HG03196 (cell line): Measurements from ENCODE around the gene RBMS3.
"Not testable (repeated sequence)": the region's sequence is repeated elsewhere in the genome, so short reads cannot be mapped to it uniquely, and the experiment has no call there.

Experiments
- ATAC-seq: cut with Tn5 transposase; IDR thresholded peaks from one replicate; pipeline ENCODE4 v1.9.1; 2021; ENCODE audit not compliant: unreplicated experiment

The RBMS3 gene

DNA sequence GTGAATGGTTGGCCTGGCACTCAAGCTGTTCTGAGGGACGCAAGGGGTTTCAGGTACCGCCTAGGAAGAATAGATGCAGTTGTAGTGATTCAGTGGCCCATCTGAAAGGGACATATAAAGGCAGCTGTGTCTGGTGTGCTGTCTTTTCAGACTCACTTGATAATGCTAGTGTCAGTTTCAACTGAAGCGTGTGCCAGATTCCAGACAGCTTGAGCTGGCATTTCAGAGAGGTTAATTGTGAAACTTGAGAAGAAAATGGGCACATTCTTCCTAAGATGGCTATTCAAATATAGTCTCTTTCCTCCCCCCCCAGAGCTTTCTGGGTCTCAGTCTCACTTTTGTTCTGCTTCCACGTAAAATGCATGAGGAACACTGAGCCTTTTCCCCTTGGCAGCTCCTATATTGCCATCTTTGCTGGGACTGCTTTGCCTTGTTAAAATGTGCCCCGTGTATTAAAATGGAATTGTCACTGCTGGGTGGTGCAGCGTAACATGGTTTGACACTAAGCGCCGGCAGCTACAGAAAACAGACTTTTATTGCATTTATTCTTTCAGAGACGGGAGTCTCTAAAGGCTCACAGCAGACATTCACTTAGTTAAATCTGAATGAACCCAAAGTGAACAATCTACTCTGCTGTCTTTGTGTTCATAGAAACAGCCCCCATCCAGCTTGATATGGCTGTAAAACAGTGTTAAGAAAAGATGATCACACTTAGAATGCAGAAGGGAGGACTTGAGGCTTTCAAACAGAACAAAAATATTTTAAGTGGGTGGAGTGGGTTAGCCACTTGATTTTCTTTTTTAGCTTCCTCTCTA lies 478.7 kb downstream of the RBMS3 start:
- no peak for ATAC-seq

DNA sequence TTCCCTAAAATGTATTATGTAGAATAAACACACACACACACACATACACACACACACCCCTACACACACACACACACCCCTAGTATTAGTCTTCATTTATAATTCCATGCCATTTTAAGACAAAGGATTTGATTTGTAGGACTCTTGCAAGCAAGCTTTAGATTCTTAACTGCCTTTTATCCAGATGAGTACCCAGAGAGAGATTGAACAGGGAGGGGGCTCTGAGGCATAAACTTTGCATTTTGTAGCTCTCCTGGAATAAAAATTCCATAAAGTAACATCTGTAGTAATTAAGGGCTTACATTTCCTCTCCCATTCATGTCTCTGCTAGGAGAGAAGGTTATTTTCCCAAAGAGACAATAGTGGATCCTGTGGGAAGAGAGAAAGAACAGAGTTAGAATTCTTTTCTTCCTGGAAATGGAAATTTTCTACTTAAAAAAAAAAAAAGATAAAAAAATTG lies 479.4 kb downstream of the RBMS3 start:
- no peak for ATAC-seq

DNA sequence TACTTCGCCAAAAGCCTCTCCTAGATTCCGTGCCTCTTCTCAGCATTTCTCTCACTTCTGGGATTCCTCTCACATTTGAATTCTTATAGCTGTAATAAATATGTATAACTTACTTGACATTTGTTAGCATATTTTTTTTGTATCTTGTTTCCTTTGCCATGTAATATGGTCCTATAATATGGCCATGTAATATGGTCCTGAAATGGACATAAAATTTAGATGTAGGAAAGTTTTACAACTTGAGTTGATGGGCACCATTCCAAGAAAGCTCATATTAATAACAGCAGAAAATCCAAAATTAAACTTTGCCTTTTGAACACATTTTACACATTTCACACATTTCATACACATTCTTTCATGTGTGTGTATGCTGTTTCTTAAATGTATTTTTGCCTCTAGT lies 480.6 kb downstream of the RBMS3 start:
- ATAC-seq: no peak

DNA sequence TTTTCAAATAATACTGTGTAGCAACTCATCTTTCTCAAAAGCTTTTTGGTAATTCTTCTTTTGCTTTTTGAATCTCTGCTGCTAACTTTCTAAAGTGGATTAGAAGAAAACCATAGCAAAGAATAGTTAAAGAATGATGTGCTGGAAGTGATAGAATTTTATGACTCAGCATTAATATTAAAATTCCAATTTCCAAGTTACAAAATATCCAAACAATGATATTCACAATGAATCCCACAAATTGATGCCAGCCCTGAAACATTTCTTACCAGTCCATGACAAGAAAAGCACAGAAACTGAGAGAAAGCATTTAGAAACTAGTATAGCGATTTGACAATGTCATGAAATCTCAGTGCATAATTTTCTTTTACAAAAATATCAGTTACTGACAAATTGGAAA lies 482.2 kb downstream of the RBMS3 start:
- ATAC-seq: no peak

DNA sequence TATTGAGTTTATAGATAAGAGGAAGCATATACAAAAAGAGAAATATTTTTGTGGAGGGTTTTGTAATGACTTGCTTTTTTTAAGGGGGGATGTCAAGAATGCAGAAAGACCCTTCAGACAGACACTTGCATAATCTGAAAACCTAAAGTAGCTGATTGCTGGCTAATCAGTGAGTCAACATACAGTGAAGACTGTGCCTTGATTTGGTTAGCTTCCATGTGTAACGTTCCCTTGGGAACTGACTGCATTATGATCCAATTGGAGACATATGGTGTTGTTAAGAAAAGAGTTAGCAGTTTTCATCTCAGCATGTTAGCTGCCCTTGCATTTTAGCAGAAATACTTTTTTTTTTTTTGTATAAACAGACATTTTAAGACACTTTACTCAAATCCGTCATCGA lies 483.2 kb downstream of the RBMS3 start:
- no peak for ATAC-seq

DNA sequence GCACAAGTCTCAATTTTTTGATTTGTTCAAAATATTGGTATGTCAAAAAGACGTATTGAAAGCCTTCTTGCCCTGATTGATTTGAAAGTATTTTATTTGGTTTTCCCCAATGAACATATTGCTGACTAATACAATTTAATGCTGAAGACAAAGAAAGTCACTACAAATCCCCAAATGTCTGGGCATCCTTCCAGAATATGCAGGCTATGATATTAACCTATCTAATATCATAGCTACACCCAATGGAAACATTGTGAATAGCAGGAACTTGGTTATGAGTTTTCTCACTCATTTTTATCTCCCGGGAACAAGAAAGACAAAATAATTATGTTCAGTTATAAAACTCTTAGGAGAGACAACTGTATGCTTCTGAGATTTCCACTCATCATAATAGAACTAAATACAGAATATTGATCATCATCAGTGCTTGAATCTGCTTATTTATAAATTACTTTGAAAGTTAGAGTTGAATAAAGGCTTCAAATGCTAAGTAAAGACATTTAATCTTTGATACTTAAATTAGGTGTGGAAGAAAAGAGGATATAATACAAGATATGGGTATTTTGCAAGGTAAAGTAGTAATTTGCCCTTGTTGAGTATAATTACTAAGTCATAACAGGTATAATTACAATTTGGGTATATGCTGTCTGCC lies 483.9 kb downstream of the RBMS3 start:
- no peak for ATAC-seq

DNA sequence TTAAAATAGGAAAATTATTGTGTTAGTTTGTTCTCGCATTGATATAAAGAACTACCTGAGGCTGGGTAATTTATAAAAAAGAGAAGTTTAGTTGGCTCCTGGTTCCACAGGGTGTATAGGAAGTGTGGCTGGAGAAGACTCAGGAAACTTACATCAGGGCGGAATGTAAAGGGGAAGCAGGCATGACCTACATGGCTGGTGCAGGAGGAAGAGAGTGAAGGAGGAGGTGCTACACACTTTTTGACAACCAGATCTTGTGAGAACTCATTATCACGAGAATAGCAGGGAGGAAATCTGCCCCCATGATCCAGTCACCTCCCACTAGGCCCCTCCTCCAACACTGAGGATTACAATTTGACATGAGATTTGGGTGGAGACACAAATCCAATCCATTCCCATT lies 490.7 kb downstream of the RBMS3 start:
- no peak for ATAC-seq

DNA sequence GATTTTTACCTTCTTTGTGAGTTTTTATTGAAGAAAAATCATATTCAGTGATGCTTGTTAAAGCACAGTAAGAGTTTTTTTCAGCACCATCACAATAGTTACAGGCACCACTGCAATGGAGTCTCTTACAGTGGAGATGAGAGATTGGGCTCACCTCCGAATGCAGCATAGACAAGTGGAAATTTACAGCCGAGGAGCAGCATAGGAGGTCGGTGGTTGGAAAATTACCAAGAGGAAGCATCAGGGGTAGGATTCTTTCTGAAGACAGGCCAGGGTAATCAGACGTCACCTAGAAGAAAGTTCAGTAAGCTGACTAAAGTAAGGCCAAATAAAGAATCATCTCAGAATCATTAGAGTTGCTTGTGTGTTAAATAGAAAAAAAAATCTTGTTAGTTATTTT lies 491.6 kb downstream of the RBMS3 start:
- no peak for ATAC-seq

DNA sequence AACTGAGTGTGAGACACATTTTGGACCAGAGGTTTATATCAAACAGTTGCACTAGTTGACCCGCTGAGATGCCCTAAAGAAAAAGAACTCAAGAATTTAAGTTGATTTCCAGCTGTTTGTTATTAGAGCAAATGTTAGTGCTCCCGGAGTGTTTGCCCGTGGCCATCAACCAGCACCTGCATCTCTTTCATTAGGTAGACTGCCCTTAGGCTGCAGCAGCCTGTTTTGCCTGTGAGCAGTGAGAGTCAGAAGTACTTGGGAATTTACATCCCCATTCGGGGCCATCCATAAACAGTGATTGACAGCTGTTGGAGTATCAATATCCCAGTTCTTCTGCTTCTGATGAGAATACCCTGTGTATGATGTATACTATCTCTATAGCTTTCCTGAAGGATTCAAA lies 492.6 kb downstream of the RBMS3 start:
- ATAC-seq: no peak

DNA sequence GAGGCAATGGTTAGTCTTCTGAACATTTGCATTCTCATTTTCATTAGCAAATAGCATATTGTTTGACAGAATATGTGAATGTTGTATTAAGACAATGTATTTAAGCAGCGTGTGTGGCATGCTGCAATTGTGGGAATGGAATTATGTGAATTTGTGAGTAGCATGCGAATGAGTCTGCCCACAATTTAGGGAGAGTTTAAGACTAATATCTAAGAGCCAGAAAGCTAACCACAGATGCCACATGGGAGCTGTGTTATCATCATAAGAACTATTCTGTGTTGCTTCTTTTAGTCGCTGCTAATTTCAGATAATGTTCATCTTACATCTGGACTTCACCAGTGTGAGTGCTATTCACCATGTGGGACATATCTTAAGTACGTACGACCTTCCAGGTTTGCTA lies 494.5 kb downstream of the RBMS3 start:
- no peak for ATAC-seq

DNA sequence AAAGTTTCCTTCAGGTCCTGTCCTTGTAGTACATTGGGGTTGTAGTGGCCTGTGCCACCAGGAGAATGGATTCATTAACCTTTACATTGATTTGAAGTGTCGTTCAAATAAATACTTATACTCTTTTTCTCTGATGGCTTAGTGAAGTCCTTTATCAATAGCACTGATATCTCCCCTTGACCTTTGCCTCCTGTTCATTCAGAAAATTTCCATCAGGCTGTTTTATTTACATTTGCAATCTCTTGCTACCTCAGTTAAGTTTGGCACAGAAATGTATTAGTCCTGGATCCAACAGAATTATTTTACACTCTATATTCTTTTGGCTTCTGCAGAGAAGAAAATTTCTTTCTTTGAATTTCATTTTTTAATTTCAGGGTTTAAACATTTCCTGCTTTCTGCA lies 497.0 kb downstream of the RBMS3 start:
- no peak for ATAC-seq

DNA sequence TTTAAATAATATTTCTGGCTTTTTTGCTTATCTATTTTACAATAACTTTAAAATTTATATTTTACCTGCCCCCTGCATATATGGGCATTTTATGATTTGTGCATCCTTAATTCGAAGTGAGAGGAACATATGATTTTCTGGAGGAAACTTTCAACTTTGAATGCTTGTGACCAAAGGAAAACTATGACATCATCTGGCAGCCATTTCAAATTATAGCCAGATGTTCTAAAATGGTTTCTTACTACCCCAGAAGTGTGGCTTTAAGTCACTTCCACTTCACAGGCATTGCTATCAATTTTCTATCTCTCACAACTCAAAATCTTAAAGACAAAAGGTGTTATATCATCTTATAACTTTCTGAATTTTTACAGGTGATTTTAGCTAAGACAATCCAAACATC lies 508.8 kb downstream of the RBMS3 start:
- ATAC-seq: no peak

DNA sequence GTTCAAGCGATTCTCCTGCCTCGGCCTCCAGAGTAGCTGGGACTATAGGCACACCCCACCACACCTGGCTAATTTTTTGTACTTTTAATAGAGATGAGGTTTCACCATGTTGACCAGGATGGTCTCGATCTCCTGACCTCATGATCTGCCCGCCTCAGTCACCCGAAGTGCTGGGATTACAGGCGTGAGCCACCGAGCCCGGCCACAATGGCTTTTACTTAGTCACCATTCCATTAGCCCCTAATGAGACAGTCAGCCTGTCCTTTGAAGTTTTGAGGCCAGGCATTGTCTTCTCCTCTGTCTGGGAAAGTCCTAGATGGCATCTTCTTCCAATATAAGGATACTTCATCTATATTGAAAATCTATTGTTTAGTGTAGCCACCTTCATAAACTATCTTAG lies 515.9 kb downstream of the RBMS3 start:
- no peak for ATAC-seq

DNA sequence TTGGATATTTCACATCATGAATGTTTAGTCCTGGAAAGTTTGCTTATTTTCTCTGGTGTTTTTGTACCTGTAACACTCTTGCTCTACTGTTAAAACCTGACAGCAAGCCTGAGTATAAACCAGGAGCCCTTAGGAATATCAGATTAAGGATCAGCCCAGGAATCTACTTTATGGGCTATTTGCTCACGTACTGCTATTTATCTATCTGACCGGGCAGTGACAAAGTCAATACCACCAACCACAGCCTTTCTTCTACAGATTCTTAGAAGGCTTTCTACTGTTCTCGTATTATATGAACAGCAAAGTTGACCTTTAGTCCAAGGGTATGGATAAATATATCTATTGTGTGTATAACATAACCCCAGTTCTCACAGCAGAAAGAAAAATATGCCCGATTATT lies 521.2 kb downstream of the RBMS3 start:
- ATAC-seq: no peak

DNA sequence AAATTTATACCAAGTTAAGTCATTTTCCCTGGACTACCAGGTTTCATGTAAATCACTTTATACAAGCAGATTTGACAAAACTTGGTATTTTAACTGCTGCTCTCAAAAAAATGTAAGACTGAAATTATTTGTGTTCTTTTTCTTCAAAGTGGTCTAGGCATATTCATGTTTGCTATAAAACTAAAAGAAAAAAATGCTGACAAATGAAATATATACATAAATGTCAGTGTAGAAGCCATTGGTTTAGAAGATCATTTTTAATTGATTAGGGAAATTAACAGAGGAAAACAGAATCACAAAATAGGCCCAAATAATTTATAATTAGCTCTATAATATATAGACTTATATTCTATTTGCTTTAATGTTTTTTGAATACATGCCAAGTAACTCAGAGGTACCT lies 523.2 kb downstream of the RBMS3 start:
- no peak for ATAC-seq

DNA sequence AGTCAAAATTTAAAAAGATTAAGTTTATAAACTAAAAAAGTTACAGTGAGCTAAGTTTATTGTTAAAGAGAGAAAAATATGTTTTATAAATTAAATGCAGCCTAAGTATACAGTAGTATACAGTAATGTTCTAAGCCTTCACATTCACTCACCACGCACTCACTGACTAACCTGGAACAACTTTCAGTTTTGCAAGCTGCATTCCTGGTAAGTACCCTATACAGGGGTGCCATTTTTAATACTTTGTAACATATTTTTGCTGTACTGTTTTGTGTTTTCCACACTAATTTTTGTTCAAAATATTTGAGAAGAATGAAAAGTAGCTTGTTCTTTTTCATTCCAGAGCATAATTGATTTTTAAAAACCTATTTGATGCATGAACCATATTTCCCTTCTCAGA lies 524.9 kb downstream of the RBMS3 start:
- no peak for ATAC-seq

DNA sequence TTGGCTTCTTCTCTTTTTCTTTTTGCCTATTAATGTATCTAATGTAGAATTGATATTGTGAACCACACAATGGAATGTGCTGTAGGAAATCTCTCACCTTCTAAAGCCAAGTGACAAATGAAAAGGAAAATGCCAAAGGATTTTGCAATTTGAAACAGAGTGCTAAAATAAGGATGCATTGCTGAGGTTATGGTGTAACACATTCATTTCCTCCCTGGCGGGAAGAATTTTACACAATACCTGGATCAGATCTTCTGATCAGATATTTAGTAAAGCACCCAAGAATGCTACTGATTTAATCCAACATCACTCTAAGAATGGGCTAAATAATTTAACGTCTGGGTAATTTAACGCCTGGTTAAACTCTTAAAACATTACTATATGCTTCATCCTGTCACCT lies 527.5 kb downstream of the RBMS3 start:
- ATAC-seq: not testable (repeated sequence)

DNA sequence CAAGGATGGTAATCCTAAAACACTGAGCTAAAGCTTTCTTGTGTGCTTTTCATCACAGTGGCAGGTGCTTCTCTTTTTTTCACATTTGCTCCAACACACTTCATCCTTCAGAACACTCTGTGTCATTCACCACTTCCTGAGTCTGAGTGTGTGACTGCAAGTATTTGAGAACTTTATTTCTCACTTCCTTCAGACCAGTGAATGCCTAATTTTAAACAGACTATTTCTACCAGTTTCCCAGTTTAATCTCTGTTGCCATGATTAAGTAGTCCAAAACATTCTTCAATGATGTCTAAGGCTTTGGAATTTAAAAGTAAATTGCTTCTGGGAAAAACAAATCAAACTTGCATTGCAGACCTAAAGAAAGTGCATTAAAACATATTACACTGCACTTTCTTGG lies 541.2 kb downstream of the RBMS3 start:
- ATAC-seq: no peak

DNA sequence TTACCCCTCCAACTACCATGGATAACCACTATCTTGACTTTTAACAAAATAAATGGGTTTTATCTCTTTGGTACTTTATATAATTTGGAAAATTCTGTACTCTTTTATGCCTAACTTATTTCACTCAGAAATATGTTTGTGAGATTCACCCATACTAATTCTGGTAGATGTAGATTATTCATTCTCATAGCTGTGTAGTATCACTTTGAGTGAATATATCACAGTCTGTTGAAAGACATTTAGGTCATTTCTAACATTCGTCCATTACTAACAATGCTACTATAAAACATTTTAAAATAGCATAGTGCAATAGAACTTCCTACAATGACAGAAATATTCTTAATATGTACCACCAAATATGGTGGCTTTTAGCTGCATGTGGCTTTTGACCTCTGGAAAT lies 542.4 kb downstream of the RBMS3 start:
- no peak for ATAC-seq

DNA sequence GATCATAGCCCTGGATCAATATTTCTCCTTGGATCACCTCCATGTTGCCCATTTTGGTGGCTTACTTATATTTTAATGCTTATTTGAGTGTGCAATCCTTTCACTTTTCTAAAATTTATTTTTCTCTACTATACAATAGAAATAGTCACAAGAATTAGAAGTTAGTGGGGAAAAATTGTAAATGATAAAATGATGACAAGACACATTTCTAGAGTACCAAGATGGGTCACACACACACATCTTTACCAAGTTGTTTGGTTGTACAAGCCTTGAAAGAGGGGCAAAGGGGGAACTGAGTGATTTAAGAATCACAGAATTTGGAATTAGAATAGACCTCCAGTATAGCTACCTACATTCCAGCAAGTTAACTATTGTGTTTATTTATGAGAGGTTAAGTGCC lies 545.8 kb downstream of the RBMS3 start:
- no peak for ATAC-seq

DNA sequence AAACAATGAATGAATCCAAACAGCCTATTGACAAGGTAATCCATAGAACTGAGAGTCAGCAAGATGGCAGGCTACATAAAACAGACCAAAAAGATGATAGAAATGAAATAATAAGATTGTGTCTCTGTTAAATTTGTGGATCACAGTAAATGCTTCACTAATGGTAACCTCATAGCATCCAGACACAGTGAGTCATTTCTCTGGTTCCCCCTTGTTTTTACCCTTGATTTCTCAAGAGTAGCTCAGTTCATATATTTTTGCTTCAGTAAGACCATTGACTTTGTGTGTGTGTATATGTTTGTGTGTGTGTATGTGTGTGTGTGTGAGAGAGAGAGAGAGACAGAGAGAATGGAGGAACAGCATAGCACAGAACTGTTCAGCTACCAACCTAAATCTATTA lies 546.9 kb downstream of the RBMS3 start:
- ATAC-seq: no peak

DNA sequence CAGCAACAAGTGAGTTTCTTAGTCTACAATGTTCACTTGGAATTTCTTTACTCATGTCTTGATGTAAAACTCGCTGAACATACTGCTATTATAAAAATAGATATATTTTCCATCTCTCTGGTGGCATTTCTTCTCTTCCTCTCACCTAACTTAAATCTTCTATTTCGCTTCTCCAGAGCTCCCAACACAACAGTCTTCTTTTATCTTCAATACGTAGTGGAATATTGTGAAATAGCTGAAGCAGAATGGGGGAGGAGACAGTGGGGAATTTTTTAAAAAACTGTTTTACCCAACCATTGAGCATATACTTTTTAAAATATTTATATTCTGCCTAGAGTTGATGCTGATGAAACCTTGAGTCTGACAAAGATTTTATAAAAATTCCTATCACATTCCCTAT lies 548.5 kb downstream of the RBMS3 start:
- no peak for ATAC-seq

DNA sequence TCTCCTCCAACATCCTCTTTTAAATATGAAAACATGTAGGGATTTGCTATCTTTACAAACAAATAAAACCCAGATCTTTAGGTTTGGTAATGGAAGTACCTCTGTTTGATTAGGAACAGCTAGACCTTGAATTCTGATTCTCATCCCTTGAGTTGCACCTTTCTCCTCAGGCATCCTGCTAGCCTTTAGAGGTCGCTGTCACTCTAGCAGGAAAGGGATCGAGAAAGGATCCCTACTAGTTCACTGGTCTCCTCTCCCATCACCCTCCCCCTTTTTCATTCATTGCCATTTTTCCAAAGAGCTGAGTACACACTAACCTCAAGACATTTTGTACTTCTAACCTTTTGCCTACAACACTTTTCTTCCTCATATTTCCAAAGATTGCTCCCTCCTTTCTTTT lies 569.8 kb downstream of the RBMS3 start:
- ATAC-seq: no peak
